HG03432 (cell line): Measurements from ENCODE around the gene PHF12.

Source experiments
- ATAC-seq: cut with Tn5 transposase; IDR thresholded peaks from one replicate; pipeline ENCODE4 v1.9.1; 2021; ENCODE audit warnings: mild to moderate bottlenecking, moderate library complexity; ENCODE audit not compliant: unreplicated experiment

The PHF12 gene

GRCh38 chr17:28864991-28865849 lies 86.1 kb downstream of the PHF12 start:
- ATAC-seq = no peak

- no peak for ATAC-seq
These were observed 87.4 kb downstream of the PHF12 start for GRCh38 chr17:28863953-28864352.

DNA sequence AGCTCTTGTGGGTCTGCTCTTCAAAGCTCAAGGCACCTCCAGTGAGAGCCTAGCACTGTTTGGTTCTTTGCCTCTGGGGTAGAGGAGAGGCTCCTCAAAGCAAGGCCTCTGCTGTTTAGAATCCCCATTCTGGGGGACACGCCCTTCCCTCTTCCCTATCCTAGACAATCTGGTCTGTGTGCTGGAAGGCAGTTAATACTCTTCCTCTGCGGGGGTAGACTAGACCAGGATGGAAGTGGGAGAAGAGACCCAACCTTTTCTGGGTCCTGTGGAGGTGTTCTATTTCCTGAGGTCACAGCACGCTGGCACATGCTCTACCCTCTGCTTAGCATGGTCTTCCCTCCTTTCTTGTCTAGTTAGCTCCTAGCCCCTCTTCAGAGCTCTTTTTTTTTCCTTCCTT lies 88.8 kb downstream of the PHF12 start:
- ATAC-seq = no peak

DNA sequence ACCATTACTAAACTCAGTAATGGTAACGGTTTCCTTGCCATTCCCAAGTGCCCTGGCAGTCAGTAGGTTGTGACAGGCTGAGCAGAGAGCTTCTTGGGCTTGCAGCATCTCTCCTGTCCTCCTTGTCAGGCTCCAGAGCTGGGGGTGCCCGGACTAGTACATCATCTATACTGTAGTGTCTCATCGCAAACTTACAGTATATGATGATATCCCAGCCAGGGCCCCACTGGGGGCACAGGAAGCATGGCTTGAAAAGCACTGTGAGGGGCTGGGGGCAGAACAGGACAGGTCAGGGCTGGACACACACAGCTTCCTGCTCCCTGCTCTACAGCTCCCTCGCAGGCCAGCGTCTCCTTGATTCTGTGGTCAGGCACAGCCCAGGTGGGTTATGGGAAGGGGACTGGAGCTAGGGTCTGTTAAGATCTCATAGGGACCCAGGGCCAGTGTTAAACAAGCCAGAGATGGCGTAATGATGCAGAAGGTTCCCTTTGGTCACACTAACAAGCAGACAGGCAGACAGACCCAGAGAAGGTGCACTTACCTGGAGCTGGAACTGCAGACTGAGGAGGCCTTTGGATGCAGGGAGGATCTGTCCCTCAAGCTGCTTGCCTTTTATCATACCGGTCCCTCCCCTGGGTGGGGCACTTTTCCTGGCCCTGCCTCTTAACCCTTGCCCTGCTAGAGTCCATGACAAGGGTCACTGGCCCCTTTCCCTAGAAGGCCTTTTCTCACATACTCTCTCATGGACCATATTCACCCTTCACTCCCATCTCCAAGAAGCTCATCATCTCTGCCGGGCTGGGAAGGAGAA lies 89.7 kb downstream of the PHF12 start:
- ATAC-seq = no peak

DNA sequence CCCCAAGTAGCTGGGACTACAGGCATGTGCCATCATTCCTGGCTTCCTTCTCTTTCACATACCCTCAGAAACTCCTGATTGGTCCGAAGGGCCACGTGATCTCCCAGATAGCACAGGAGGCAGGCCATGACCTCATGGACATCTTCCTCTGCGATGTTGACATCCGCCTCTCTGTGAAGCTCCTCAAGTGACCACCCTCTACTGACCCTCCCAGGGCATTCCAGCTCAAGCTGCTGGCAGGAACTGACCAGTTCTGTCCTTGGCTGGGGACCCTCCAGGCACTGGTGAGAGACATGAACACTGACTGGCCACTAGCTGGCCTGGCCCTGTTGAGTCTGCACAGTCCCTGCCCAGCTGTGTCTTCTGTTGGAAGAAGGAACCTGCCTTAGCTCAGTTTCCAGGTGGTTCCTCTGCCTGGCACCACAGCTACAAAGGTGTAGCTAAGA lies 90.9 kb downstream of the PHF12 start:
- ATAC-seq = no peak

DNA sequence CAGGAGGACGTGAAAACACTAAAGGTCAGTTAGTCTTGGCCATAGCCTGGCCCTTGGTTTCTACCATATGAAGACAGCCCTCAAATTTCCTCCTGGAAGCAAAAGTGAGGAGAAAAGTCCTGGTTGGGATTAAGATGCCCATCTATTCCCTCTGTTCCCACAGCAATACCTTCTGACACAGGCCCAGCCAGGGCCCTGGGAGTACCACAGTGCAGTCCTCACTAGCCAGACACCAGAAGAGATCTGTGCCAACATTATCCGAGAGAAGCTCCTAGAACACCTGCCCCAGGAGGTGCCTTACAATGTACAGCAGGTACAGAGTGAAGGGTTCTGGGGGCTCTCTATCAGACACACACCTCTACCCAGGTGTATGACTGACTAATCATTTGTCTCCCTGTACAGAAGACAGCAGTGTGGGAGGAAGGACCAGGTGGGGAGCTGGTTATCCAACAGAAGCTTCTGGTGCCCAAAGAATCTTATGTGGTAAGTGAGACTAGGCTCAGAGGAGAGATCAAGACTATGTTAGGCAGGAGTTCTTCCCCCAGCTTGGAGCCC lies 92.4 kb downstream of the PHF12 start:
- no peak for ATAC-seq

DNA sequence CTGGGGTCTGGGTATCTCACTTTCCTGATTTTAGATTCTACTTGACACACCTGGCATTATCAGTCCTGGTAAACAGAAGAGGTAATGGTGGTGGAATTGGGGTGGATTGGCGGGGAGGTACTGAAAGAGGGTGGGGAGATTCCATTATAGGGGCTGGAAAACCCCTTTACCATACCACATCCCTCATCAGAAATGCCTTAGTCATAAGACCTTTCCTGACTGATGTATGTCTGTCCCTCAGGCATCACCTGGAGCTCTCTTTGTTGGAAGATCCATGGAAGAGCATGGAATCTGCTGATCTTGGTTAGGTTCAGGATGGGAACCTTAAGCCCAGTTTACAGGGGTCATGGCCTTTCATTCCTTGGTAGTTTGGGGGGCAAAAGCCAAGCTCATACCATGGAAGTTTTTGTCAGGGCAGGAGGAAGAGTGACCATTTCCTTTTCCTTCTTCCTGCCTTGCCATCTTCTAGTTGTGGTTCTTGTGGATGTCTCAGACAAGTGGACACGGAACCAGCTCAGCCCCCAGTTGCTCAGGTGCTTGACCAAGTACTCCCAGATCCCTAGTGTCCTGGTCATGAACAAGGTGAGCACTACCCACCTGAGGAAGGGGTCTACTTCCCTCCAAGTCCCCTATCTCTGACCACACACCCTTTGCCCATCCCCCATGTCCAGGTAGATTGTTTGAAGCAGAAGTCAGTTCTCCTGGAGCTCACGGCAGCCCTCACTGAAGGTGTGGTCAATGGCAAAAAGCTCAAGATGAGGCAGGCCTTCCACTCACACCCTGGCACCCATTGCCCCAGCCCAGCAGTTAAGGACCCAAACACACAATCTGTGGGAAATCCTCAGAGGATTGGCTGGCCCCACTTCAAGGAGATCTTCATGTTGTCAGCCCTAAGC lies 93.2 kb downstream of the PHF12 start:
- ATAC-seq = no peak

GRCh38 chr17:28856028-28856574 lies 95.2 kb downstream of the PHF12 start:
- ATAC-seq = no peak

DNA sequence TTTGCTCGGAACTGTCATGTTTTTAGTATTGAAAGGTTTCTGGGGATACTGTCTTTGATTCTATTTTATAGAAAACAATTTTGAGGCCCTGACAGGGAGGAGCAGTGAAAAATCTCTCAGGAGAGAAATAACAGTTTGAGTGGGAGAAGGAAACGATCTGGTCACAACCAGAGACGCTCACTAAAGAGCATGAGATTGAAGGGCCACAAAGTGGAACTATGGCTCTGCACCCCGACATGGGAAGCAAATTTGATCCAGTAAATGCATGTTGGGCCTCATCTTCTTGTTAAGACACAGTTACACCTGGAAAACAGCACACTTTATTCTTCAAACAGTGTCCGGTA lies 96.0 kb downstream of the PHF12 start:
- no peak for ATAC-seq
